Esophagus squamous epithelium (tissue), 4 donors: Measurements from ENCODE around the gene TPO.

Source experiments
- POLR2A ChIP-seq, 4 donors: fragments of 450-650 bp; IDR thresholded peaks; one replicate each; pipeline ENCODE4 v1.6.1; 2017; ENCODE audit warnings: antibody characterized with exemption in 4 of 4, mild to moderate bottlenecking in 4 of 4, moderate library complexity in 3 of 4
- TF ChIP-seq, protein P1 (sequence below), 6 experiments: fragments of 450-650 bp in 4 of 6; fragments of 200-600 bp in 2 of 6; sonication (generic) in 2 of 6; IDR thresholded peaks; one replicate each; pipeline ENCODE4 v1.5.1; 2016 to 2019; ENCODE audit warnings: antibody characterized with exemption in 6 of 6, mild to moderate bottlenecking in 4 of 6, moderate library complexity in 4 of 6

DNA sequence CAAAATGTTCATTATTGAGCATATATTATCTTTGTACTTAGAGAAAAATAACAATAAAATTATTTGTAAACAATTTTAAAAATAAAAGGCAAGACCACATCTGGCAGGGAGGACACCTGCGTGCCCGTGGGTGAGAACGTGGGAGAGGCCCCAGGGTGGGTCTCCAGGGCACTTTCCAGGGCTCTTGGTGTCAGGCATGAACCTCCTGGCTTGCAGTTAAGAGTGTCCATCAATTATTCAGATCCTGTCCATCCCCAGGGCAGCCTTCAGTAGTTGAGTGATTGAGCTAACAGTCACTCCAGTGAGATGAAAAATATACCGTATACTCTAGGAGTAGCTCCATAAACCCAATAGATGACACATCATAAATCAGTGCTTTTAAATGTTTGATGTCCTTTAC, 49.7 kb downstream of the TPO start:
- TF ChIP-seq, protein P1, sequence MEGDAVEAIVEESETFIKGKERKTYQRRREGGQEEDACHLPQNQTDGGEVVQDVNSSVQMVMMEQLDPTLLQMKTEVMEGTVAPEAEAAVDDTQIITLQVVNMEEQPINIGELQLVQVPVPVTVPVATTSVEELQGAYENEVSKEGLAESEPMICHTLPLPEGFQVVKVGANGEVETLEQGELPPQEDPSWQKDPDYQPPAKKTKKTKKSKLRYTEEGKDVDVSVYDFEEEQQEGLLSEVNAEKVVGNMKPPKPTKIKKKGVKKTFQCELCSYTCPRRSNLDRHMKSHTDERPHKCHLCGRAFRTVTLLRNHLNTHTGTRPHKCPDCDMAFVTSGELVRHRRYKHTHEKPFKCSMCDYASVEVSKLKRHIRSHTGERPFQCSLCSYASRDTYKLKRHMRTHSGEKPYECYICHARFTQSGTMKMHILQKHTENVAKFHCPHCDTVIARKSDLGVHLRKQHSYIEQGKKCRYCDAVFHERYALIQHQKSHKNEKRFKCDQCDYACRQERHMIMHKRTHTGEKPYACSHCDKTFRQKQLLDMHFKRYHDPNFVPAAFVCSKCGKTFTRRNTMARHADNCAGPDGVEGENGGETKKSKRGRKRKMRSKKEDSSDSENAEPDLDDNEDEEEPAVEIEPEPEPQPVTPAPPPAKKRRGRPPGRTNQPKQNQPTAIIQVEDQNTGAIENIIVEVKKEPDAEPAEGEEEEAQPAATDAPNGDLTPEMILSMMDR (IDR thresholded peaks at IDR 0.05), result no peak
- TF ChIP-seq POLR2A (IDR thresholded peaks at IDR 0.05), result no peak
